HEK293T (cell line): Measurements from ENCODE around the gene MYOG.

Experiments
- CTCF ChIA-PET: fragments of 350-600 bp; formaldehyde crosslinking; extraction: SDS; loops from one replicate; lab custom pipeline; 2021; ENCODE audit warnings: antibody characterized with exemption, inconsistent platforms; lab: Yijun Ruan, JAX
- POLR2A ChIA-PET: fragments of 350-600 bp; formaldehyde crosslinking; extraction: SDS; loops from one replicate; lab custom pipeline; 2020; ENCODE audit warnings: antibody characterized with exemption, inconsistent platforms; lab: Yijun Ruan, JAX
- DNase-seq: peaks from one replicate; pipeline ENCODE4 v3.0.0; 2012; ENCODE audit warnings: mixed read lengths; ENCODE audit errors: extremely low spot score
- ARNT ChIP-seq: fragments of 450-650 bp; IDR thresholded peaks from 2 replicates; pipeline ENCODE4 v1.6.1; 2017; ENCODE audit warnings: mild to moderate bottlenecking
- BHLHE40 ChIP-seq: fragments of 450-650 bp; IDR thresholded peaks from 2 replicates; pipeline ENCODE4 v1.6.1; 2016; ENCODE audit warnings: mild to moderate bottlenecking, moderate library complexity, borderline replicate concordance
- CTBP1 ChIP-seq: fragments of 450-650 bp; IDR thresholded peaks from 2 replicates; pipeline ENCODE4 v1.6.1; 2016; ENCODE audit warnings: borderline replicate concordance
- ELF4 ChIP-seq: fragments of 450-650 bp; IDR thresholded peaks from 2 replicates; pipeline ENCODE4 v1.6.1; 2017; ENCODE audit warnings: antibody characterized with exemption
- FOXA1 ChIP-seq: fragments of 450-650 bp; IDR thresholded peaks from 2 replicates; pipeline ENCODE4 v1.6.1; 2016; ENCODE audit warnings: mild to moderate bottlenecking
- FOXK2 ChIP-seq: fragments of 450-650 bp; IDR thresholded peaks from 2 replicates; pipeline ENCODE4 v1.6.1; 2016; ENCODE audit warnings: mild to moderate bottlenecking
- FOXM1 ChIP-seq: fragments of 450-650 bp; IDR thresholded peaks from 2 replicates; pipeline ENCODE4 v1.6.1; 2017; ENCODE audit warnings: mild to moderate bottlenecking, borderline replicate concordance
- HDGF ChIP-seq: fragments of 450-650 bp; IDR thresholded peaks from 2 replicates; pipeline ENCODE4 v1.6.1; 2017; ENCODE audit warnings: antibody characterized with exemption, borderline replicate concordance
- L3MBTL2 ChIP-seq: fragments of 450-650 bp; conservative IDR thresholded peaks from 2 replicates; pipeline ENCODE4 v1.6.1; 2016; ENCODE audit warnings: mild to moderate bottlenecking
- LEF1 ChIP-seq: fragments of 450-650 bp; IDR thresholded peaks from 2 replicates; pipeline ENCODE4 v1.6.1; 2017; ENCODE audit warnings: mild to moderate bottlenecking, borderline replicate concordance
- NFRKB ChIP-seq: fragments of 450-650 bp; IDR thresholded peaks from 2 replicates; pipeline ENCODE4 v1.6.1; 2016; ENCODE audit warnings: mild to moderate bottlenecking, moderate library complexity
- PKNOX1 ChIP-seq: fragments of 450-650 bp; IDR thresholded peaks from 2 replicates; pipeline ENCODE4 v1.6.1; 2016
- SP1 ChIP-seq: fragments of 450-650 bp; IDR thresholded peaks from 2 replicates; pipeline ENCODE4 v1.6.1; 2017
- SUZ12 ChIP-seq: fragments of 450-650 bp; IDR thresholded peaks from 2 replicates; pipeline ENCODE4 v1.6.1; 2016; ENCODE audit warnings: mild to moderate bottlenecking
- TARDBP ChIP-seq: fragments of 450-650 bp; IDR thresholded peaks from 2 replicates; pipeline ENCODE4 v1.6.1; 2016
- ZNF384 ChIP-seq: fragments of 450-650 bp; IDR thresholded peaks from 2 replicates; pipeline ENCODE4 v1.6.1; 2016

Gene MYOG

GRCh38 chr1:203099805-203100515 is 14.1 kb upstream of the MYOG start:
- no peak for TF ChIP-seq PKNOX1
- TF ChIP-seq TARDBP = no peak
- ChIA-PET POLR2A (no interaction called here), CTCF (no interaction called here)

GRCh38 chr1:203098914-203099520 is 13.2 kb upstream of the MYOG start:
- no peak for TF ChIP-seq NFRKB
- no peak for TF ChIP-seq HDGF
- TF ChIP-seq CTBP1 = no peak
- no peak for TF ChIP-seq ARNT
- TF ChIP-seq SUZ12 = no peak
- TF ChIP-seq BHLHE40 = no peak
- TF ChIP-seq PKNOX1 = no peak
- no peak for TF ChIP-seq ZNF384
- no peak for TF ChIP-seq FOXM1
- TF ChIP-seq SP1 = no peak
- TF ChIP-seq ELF4 = no peak
- ChIA-PET CTCF (interaction anchor here (0.7 kb wide), 1 partner anchor 42 kb away, joined by 3 read pairs; no protein-coding TSS in a partner anchor), POLR2A (no interaction called here)
- DNase-seq = no peak

More at GRCh38 chr1:203099805-203100515, 14.1 kb upstream of the MYOG start:
- no peak for DNase-seq

- POLR2A ChIA-PET = no interaction called here
- DNase-seq = no peak
- TF ChIP-seq L3MBTL2 (no peak), ARNT (no peak), SUZ12 (no peak), FOXA1 (no peak), TARDBP (no peak), LEF1 (no peak), SP1 (no peak), CTBP1 (no peak), ELF4 (no peak), NFRKB (no peak), FOXK2 (no peak), BHLHE40 (no peak), ZNF384 (no peak), FOXM1 (no peak), HDGF (no peak)
- CTCF ChIA-PET = interaction anchor here (1.4 kb wide), 1 partner anchor 14 kb away, joined by 4 read pairs; no protein-coding TSS in a partner anchor
These were observed 12.6 kb upstream of the MYOG start for GRCh38 chr1:203098445-203098844.

- ChIA-PET POLR2A (no interaction called here), CTCF (interaction anchor here (1.4 kb wide), 1 partner anchor 13 kb away, joined by 4 read pairs; no protein-coding TSS in a partner anchor)
- no peak for TF ChIP-seq FOXK2
- no peak for TF ChIP-seq CTBP1
- no peak for TF ChIP-seq FOXA1
- TF ChIP-seq ARNT = no peak
- TF ChIP-seq ZNF384 = no peak
- no peak for TF ChIP-seq TARDBP
- TF ChIP-seq ELF4 = no peak
- no peak for TF ChIP-seq LEF1
- no peak for TF ChIP-seq SP1
- TF ChIP-seq SUZ12 = no peak
- no peak for TF ChIP-seq FOXM1
- TF ChIP-seq PKNOX1 = no peak
- TF ChIP-seq BHLHE40 = no peak
- no peak for TF ChIP-seq HDGF
- TF ChIP-seq NFRKB = no peak
- TF ChIP-seq L3MBTL2 = no peak
- DNase-seq = no peak
These were observed 11.2 kb upstream of the MYOG start for GRCh38 chr1:203097001-203097400.

- CTCF ChIA-PET = no interaction called here
- TF ChIP-seq FOXK2 (no peak), SUZ12 (no peak), NFRKB (no peak), SP1 (no peak), ARNT (no peak), FOXM1 (no peak), HDGF (no peak), LEF1 (no peak), FOXA1 (no peak)
- POLR2A ChIA-PET = no interaction called here
These were observed 10.8 kb upstream of the MYOG start for GRCh38 chr1:203096566-203096965.

GRCh38 chr1:203095061-203095690 is 9.4 kb upstream of the MYOG start:
- DNase-seq = no peak
- POLR2A ChIA-PET = no interaction called here
- TF ChIP-seq PKNOX1 (no peak), ELF4 (no peak), FOXK2 (no peak), ZNF384 (no peak), TARDBP (no peak)
- CTCF ChIA-PET = no interaction called here

More at GRCh38 chr1:203096566-203096965, 10.8 kb upstream of the MYOG start:
- no peak for DNase-seq
